ENCODE data around the gene KCNH6.

DNA sequence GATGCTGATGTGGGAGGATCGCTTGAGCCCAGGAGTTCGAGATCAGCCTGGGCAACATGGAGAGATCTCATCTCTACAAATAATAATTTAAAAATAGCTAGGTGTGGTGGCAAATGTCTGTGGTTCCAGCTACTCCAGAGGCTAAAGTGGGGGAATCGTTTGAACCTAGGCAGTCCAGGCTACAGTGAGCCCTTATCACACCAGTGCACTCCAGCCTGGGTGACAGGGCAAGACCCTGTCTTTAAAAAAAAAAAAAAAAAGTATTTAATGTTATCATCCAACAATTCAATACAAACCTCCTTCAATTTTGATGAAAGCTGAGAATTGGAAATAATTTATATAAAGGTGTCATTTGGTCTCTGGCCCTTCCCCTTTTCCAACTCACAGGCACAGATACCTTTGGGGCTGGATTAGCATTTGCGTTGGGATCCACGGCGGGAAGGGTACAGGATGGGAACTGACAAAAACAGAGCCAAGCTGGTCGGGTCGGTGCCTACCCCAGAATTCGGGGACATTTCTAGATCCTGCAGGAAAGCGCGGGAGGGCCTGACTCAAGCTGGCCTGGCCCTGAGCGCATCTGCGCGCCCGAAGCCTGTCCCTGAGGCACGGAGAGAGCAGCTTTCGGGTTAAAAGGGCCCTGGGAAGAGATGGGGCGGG lies 26.3 kb downstream of the KCNH6 start:
- no peak for TF ChIP-seq POLR2A (IDR thresholded peaks at IDR 0.05)
- TF ChIP-seq, protein P1, sequence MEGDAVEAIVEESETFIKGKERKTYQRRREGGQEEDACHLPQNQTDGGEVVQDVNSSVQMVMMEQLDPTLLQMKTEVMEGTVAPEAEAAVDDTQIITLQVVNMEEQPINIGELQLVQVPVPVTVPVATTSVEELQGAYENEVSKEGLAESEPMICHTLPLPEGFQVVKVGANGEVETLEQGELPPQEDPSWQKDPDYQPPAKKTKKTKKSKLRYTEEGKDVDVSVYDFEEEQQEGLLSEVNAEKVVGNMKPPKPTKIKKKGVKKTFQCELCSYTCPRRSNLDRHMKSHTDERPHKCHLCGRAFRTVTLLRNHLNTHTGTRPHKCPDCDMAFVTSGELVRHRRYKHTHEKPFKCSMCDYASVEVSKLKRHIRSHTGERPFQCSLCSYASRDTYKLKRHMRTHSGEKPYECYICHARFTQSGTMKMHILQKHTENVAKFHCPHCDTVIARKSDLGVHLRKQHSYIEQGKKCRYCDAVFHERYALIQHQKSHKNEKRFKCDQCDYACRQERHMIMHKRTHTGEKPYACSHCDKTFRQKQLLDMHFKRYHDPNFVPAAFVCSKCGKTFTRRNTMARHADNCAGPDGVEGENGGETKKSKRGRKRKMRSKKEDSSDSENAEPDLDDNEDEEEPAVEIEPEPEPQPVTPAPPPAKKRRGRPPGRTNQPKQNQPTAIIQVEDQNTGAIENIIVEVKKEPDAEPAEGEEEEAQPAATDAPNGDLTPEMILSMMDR (IDR thresholded peaks at IDR 0.05): no peak

Data from lower leg skin (tissue), 3 donors.